ENCODE measurements around the gene FSTL4. TPM values are rescaled to one million over a fixed set of nuclear protein-coding genes. Genes with fewer than 3 reads are reported as not detected.

Gene FSTL4
- total and polyA plus RNA-seq, 4 donors = 0.02 to 0.18 TPM; not detected in 2

GRCh38 chr5:133383580-133383939 is 228.8 kb downstream of the FSTL4 start (continued):
- TF ChIP-seq REST (IDR thresholded peaks at IDR 0.05) = no peak
- no peak for TF ChIP-seq TAF1 (conservative IDR thresholded peaks at IDR 0.05)
- TF ChIP-seq RXRA (IDR thresholded peaks at IDR 0.05) = no peak
- no peak for TF ChIP-seq SP1 (IDR thresholded peaks at IDR 0.05)

DNA sequence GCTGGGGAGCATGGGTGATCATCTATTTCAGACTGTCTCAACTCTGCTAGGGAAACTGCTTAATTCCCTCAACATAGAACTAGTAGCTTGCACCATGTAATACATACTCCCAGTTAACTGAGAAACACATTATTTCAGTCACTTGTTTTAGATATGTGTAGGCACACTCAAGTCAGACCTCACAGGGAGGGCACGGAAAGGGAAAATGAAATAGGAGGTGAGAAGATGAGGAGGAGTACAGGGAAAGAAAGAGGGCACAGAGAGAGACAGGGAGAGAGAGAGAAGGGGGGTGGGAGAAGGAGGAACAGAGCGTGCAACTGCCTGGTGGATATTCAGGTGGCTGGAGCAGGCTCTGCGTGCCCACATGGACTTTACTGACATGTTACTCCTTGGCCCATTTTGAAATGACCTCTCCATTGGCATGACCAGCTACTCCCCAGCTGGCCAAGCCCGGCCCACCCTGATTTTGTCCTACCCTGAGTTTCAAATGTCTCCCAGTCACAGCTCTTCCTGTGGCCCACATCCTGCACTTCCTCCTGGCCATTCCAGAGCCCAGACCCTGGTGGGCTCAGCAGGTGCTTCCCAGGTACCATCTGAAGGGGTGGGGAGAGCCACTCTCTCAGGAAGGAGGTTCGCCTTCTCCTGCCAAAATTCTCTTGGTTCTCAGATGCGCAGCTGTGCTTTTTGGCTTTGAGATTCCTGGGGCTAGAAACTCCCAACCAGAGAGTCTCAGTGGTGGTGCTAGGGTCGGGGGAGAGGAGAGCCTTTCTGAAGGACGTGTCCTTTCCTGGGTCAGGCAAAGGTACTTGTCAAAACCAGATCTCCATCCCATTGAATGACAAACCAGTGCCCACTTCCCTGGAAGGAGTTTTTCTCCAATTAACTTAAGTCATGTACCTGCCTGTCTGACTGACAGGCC is 229.4 kb downstream of the FSTL4 start:
- H3K4me1 ChIP-seq (ENCODE audit: control insufficient read depth in 4 of 4, insufficient read depth in 4 of 4, low read length in 3 of 4) = no peaks in the 10 kb centered on the region
- no peaks in the 10 kb centered on the region for H3K36me3 ChIP-seq (ENCODE audit: control insufficient read depth in 4 of 4, insufficient read depth in 3 of 4, low read depth in 1 of 4, low read length in 3 of 4)
- 77% methylated on average over 8 of the region's 8 CpGs for WGBS
- TF ChIP-seq NR2F2 (IDR thresholded peaks at IDR 0.05) (no peak), YY1 (IDR thresholded peaks at IDR 0.05) (no peak), HNF4A (conservative IDR thresholded peaks at IDR 0.05) (no peak)
- H3K27me3 ChIP-seq (ENCODE audit: control insufficient read depth in 4 of 4, insufficient read depth in 4 of 4, low read length in 3 of 4) = peaks cover 0 to 2% (median 0%) of the 10 kb centered on the region in 4 donors
- H3K4me3 ChIP-seq (ENCODE audit: low read depth in 1 of 3, low read length in 3 of 3) = no peak overlapping the region
- no peak overlapping the region for H3K9ac ChIP-seq (ENCODE audit: low read depth in 1 of 2, low read length in 2 of 2)
- H3K9me3 ChIP-seq (ENCODE audit: control insufficient read depth in 4 of 4, low read length in 3 of 4) = no peaks in the 10 kb centered on the region
- H3K27ac ChIP-seq (ENCODE audit: low read depth in 1 of 2, low read length in 2 of 2) = no peak overlapping the region
- peak; percentile 23 for DNase-seq (ENCODE audit: low spot score)

- peak; percentile 12 for DNase-seq (ENCODE audit: low spot score)
These were observed 230.6 kb downstream of the FSTL4 start for GRCh38 chr5:133381571-133382365.

More at GRCh38 chr5:133381571-133382365, 230.6 kb downstream of the FSTL4 start:
- TF ChIP-seq, protein P1, sequence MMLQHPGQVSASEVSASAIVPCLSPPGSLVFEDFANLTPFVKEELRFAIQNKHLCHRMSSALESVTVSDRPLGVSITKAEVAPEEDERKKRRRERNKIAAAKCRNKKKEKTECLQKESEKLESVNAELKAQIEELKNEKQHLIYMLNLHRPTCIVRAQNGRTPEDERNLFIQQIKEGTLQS (IDR thresholded peaks at IDR 0.05) = no peak
- TF ChIP-seq GABPA (IDR thresholded peaks at IDR 0.05 in 1 of 2, conservative IDR thresholded peaks at IDR 0.05 in 1 of 2) = no peak
- TF ChIP-seq MAX (IDR thresholded peaks at IDR 0.05) = no peak
- no peak for TF ChIP-seq FOXA1 (IDR thresholded peaks at IDR 0.05)
- TF ChIP-seq FOXA2 (IDR thresholded peaks at IDR 0.05) = no peak
- no peak for TF ChIP-seq HNF4G (IDR thresholded peaks at IDR 0.05)
- TF ChIP-seq JUND (IDR thresholded peaks at IDR 0.05) = no peak
- TF ChIP-seq ZBTB33 (IDR thresholded peaks at IDR 0.05) = no peak
- Histone ChIP-seq H3K27me3 (ENCODE audit: control insufficient read depth in 4 of 4, insufficient read depth in 4 of 4, low read length in 3 of 4) (peaks cover 0 to 2% (median 0%) of the 10 kb centered on the region in 4 donors), H3K4me1 (ENCODE audit: control insufficient read depth in 4 of 4, insufficient read depth in 4 of 4, low read length in 3 of 4) (no peaks in the 10 kb centered on the region), H3K36me3 (ENCODE audit: control insufficient read depth in 4 of 4, insufficient read depth in 3 of 4, low read depth in 1 of 4, low read length in 3 of 4) (no peaks in the 10 kb centered on the region), H3K9ac (ENCODE audit: low read depth in 1 of 2, low read length in 2 of 2) (no peak overlapping the region), H3K9me3 (ENCODE audit: control insufficient read depth in 4 of 4, low read length in 3 of 4) (peaks cover 0 to 8% (median 2%) of the 10 kb centered on the region in 4 donors), H3K4me3 (ENCODE audit: low read depth in 1 of 3, low read length in 3 of 3) (no peak overlapping the region), H3K27ac (ENCODE audit: low read depth in 1 of 2, low read length in 2 of 2) (no peak overlapping the region)
- 80% methylated on average over 14 of the region's 14 CpGs for WGBS

All from liver (tissue), 9 donors.